MCF 10A (cell line): ENCODE measurements around the gene C6orf15. TPM values are rescaled to one million over a fixed set of nuclear protein-coding genes. Genes with fewer than 3 reads are reported as not detected.

Source experiments
- BruUV-seq: library from RNA; stranded (reverse); fragments of 400-500 nt; replicated peaks from 2 replicates; lab custom pipeline; 2021; lab: Mats Ljungman, UMichigan
- CTCF ChIA-PET: fragments of 300-600 bp; sonication (Branson Sonifier 250); formaldehyde crosslinking; extraction: SDS; loops from one replicate; lab custom pipeline; 2021; ENCODE audit warnings: antibody characterized with exemption, inconsistent platforms; lab: Yijun Ruan, JAX
- POLR2A ChIA-PET: fragments of 300-600, 350-650 bp; sonication (Branson Sonifier 250); formaldehyde crosslinking; extraction: SDS; loops from one replicate; lab custom pipeline; 2020; ENCODE audit warnings: antibody characterized with exemption, inconsistent platforms; lab: Yijun Ruan, JAX
- DNase-seq: peaks from one replicate; pipeline ENCODE4 v3.0.0-alpha.2; 2018; ENCODE audit not compliant: unreplicated experiment
- H3K27ac Mint-ChIP-seq: one replicate; pipeline ENCODE4 v1.8.0; 2022; ENCODE audit warnings: mild to moderate bottlenecking, low read depth, mixed read lengths; ENCODE audit not compliant: unreplicated experiment
- H3K27me3 Mint-ChIP-seq: one replicate; pipeline ENCODE4 v1.8.0; 2022; ENCODE audit warnings: mixed read lengths; ENCODE audit not compliant: insufficient read depth, unreplicated experiment
- H3K36me3 Mint-ChIP-seq: one replicate; pipeline ENCODE4 v1.8.0; 2022; ENCODE audit warnings: mild to moderate bottlenecking, moderate library complexity, mixed read lengths; ENCODE audit not compliant: insufficient read depth, unreplicated experiment
- H3K4me1 Mint-ChIP-seq: one replicate; pipeline ENCODE4 v1.8.0; 2022; ENCODE audit warnings: mixed read lengths; ENCODE audit not compliant: insufficient read depth, unreplicated experiment
- H3K4me3 Mint-ChIP-seq: one replicate; pipeline ENCODE4 v1.8.0; 2022; ENCODE audit warnings: mild to moderate bottlenecking, moderate library complexity, mixed read lengths; ENCODE audit not compliant: unreplicated experiment
- H3K9me3 Mint-ChIP-seq: one replicate; pipeline ENCODE4 v1.8.0; 2022; ENCODE audit warnings: mixed read lengths; ENCODE audit not compliant: unreplicated experiment
- CTCF ChIP-seq: fragments of 200-600 bp; IDR thresholded peaks from one replicate; pipeline ENCODE4 v1.8.0; 2022; ENCODE audit warnings: antibody characterized with exemption, mild to moderate bottlenecking; ENCODE audit not compliant: unreplicated experiment
- intact Hi-C: fragments of 100-400 bp; cut with micrococcal nuclease; formaldehyde crosslinking; loops from 2 replicates; pipeline ENCODE4 v1.14.1; 2022
- total RNA-seq: library from RNA; stranded (reverse); gene quantifications from 2 replicates; pipeline ENCODE4 v1.2.3, GENCODE V29; 2022

C6orf15 gene
- total RNA-seq, 1 experiment from 2014 or later: not detected

DNA sequence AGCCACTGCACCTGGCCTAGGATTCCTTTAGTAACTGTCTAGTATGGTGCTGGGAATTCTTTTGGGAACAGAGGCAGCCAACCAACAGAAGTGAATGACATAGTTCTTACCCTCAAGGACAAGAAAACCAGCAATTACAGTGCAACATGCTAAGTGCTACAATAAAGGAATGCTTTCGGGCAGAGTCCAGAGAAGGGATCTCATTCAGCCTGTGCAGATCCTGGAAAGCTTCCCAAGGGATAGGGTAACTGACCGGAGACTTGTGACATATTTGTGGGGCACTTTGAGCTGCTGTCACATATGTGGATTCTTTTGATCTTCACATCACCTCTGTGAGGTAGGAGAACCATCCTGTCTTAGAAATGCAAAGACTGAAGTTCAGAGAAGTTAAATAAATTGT lies 46.8 kb downstream of the C6orf15 start:
- Mint-ChIP-seq H3K36me3 (no peaks in the 10 kb centered on the region), H3K9me3 (no peaks in the 10 kb centered on the region), H3K27ac (no peak overlapping the region), H3K4me3 (no peak overlapping the region), H3K27me3 (no peaks in the 10 kb centered on the region), H3K4me1 (no peaks in the 10 kb centered on the region)
- ChIA-PET CTCF (interaction anchor here (0.6 to 1.3 kb wide), 4 partner anchors 15 to 149 kb away, joined by 3 to 7 read pairs (median 5); no protein-coding TSS in a partner anchor), POLR2A (no interaction called here)
- TF ChIP-seq CTCF: no peak
- no TSS peak for BruUV-seq
- intact Hi-C loops: no loop called here
- no peak for DNase-seq

GRCh38 chr6:31063906-31064435 lies 48.4 kb downstream of the C6orf15 start:
- intact Hi-C loops: no loop called here
- no peak overlapping the region for H3K27ac Mint-ChIP-seq
- BruUV-seq: no TSS peak
- no peak for DNase-seq
- no peaks in the 10 kb centered on the region for H3K4me1 Mint-ChIP-seq
- H3K27me3 Mint-ChIP-seq: no peaks in the 10 kb centered on the region
- H3K9me3 Mint-ChIP-seq: no peaks in the 10 kb centered on the region
- ChIA-PET POLR2A (interaction anchor here (0.6 kb wide), 2 partner anchors 21 to 148 kb away, joined by 3 to 5 read pairs; no protein-coding TSS in a partner anchor), CTCF (interaction anchor here (0.6 to 6.5 kb wide), 3 partner anchors 63 to 148 kb away, joined by 3 to 28 read pairs (median 3); no protein-coding TSS in a partner anchor)
- H3K4me3 Mint-ChIP-seq: no peak overlapping the region
- H3K36me3 Mint-ChIP-seq: no peaks in the 10 kb centered on the region
- TF ChIP-seq CTCF: no peak

Other genes with a start within 250 kb of the C6orf15 start
- 59.7 and 66.0 TPM in 2 replicates for gene DDR1, start 228.1 kb downstream of the C6orf15 start, total RNA-seq
- gene GTF2H4, start 204.4 kb downstream of the C6orf15 start, total RNA-seq: 30.6 and 33.9 TPM in 2 replicates
- gene VARS2, start 198.3 kb downstream of the C6orf15 start, total RNA-seq: 38.8 and 52.7 TPM in 2 replicates
- not detected in 2 replicates for gene SFTA2, start 180.4 kb downstream of the C6orf15 start, total RNA-seq
- not detected in 2 replicates for gene MUCL3, start 171.6 kb downstream of the C6orf15 start, total RNA-seq
- not detected in 2 replicates for gene MUC21, start 128.9 kb downstream of the C6orf15 start, total RNA-seq
- gene MUC22, start 102.1 kb downstream of the C6orf15 start, total RNA-seq: not detected in 2 replicates
- gene PSORS1C1, start 2.2 kb upstream of the C6orf15 start, total RNA-seq: 7.7 and 11.7 TPM in 2 replicates
- 0.16 TPM in 1 of 2 replicates, not detected in the other for gene CDSN, start 7.9 kb upstream of the C6orf15 start, total RNA-seq
- gene PSORS1C2, start 26.5 kb upstream of the C6orf15 start, total RNA-seq: not detected in 2 replicates
- 18.4 and 21.4 TPM in 2 replicates for gene CCHCR1, start 45.2 kb upstream of the C6orf15 start, total RNA-seq
- gene TCF19, start 46.0 kb upstream of the C6orf15 start, total RNA-seq: 3.6 and 6.5 TPM in 2 replicates
- gene POU5F1, start 58.1 kb upstream of the C6orf15 start, total RNA-seq: 1.5 and 2.0 TPM in 2 replicates
- gene HLA-C, start 159.5 kb upstream of the C6orf15 start, total RNA-seq: 151 and 228 TPM in 2 replicates
- 87.4 and 180 TPM in 2 replicates for gene HLA-B, start 244.6 kb upstream of the C6orf15 start, total RNA-seq